Smooth muscle cell (in vitro differentiated cells): ENCODE measurements around the gene OMA1. TPM values are rescaled to one million over a fixed set of nuclear protein-coding genes. Genes with fewer than 3 reads are reported as not detected.

Experiments used
- DNase-seq: peaks from one replicate; lab custom pipeline; 2025; ENCODE audit not compliant: unreplicated experiment; lab: John Stamatoyannopoulos, UW
- H2AFZ ChIP-seq: fragments of 200-600 bp; sonication (generic); 2 replicates; pipeline ENCODE4 v1.6.0; 2016; ENCODE audit warnings: antibody characterized with exemption, low read depth, mild to moderate bottlenecking
- H3F3A ChIP-seq: fragments of 200-600 bp; sonication (generic); 2 replicates; pipeline ENCODE4 v1.6.0; 2017; ENCODE audit warnings: antibody characterized with exemption, low read depth
- H3K27ac ChIP-seq: fragments of 200-600 bp; sonication (generic); 2 replicates; pipeline ENCODE4 v1.5.1; 2016; ENCODE audit warnings: low read depth, mild to moderate bottlenecking
- H3K27me3 ChIP-seq: fragments of 200-600 bp; sonication (generic); 2 replicates; pipeline ENCODE4 v1.6.1; 2016; ENCODE audit warnings: low read depth, mild to moderate bottlenecking
- H3K36me3 ChIP-seq: fragments of 200-600 bp; sonication (generic); 2 replicates; pipeline ENCODE4 v1.5.1; 2016; ENCODE audit warnings: low read depth
- H3K4me1 ChIP-seq: fragments of 200-600 bp; sonication (generic); 2 replicates; pipeline ENCODE4 v1.5.1; 2016; ENCODE audit warnings: low read depth
- H3K4me2 ChIP-seq: fragments of 200-600 bp; sonication (generic); 2 replicates; pipeline ENCODE4 v1.6.0; 2016; ENCODE audit warnings: mild to moderate bottlenecking
- H3K4me3 ChIP-seq: fragments of 200-600 bp; sonication (generic); 2 replicates; pipeline ENCODE4 v1.5.1; 2016; ENCODE audit warnings: mild to moderate bottlenecking
- H3K79me2 ChIP-seq: fragments of 200-600 bp; sonication (generic); 2 replicates; pipeline ENCODE4 v1.6.0; 2016; ENCODE audit warnings: low read depth, mild to moderate bottlenecking
- H3K9ac ChIP-seq: fragments of 200-600 bp; sonication (generic); 2 replicates; pipeline ENCODE4 v1.6.0; 2016; ENCODE audit warnings: low read depth
- H3K9me3 ChIP-seq: fragments of 200-600 bp; sonication (generic); replicated peaks from 2 replicates; pipeline ENCODE4 v1.5.1; 2016; ENCODE audit warnings: low read depth
- H4K20me1 ChIP-seq: fragments of 200-600 bp; sonication (generic); 2 replicates; pipeline ENCODE4 v1.6.0; 2016; ENCODE audit warnings: low read depth
- CTCF ChIP-seq: fragments of 200-600 bp; sonication (generic); IDR thresholded peaks from 2 replicates; pipeline ENCODE4 v1.5.1; 2017; ENCODE audit warnings: borderline replicate concordance, mild to moderate bottlenecking, antibody characterized with exemption; ENCODE audit not compliant: insufficient read depth, poor library complexity, severe bottlenecking
- WGBS: methylation state at CpG from one replicate; pipeline ENCODE4 v1.1.7; 2016; ENCODE audit warnings: low lambda C conversion rate; 5-methylcytosine and 5-hydroxymethylcytosine counted together
- polyA plus RNA-seq: library from polyadenylated mRNA; unstranded; fragments of >200 nt; fragmentation: Nextera tagmentation; extraction: Ambion mirVana; gene quantifications from 2 replicates; pipeline ENCODE4 v1.2.1, GENCODE V29; 2016
- total RNA-seq: library from RNA; depleted of rRNA; stranded (reverse); fragments of >200 nt; gene quantifications from 2 replicates; pipeline ENCODE4 v1.2.3, GENCODE V29; 2014

OMA1 gene
- total and polyA plus RNA-seq, 2 experiments from 2014 or later: 4.4 to 12.5 TPM

GRCh38 chr1:58573138-58573537 is 26.6 kb upstream of the OMA1 start:
- WGBS: 86% methylated on average over 2 of the region's 2 CpGs
- Histone ChIP-seq H3K9ac (no peak overlapping the region), H4K20me1 (no peaks in the 10 kb centered on the region), H3K4me3 (no peak overlapping the region), H2AFZ (no peak overlapping the region), H3K79me2 (no peaks in the 10 kb centered on the region), H3K4me2 (no peak overlapping the region), H3K4me1 (no peaks in the 10 kb centered on the region), H3K36me3 (no peaks in the 10 kb centered on the region), H3K27ac (peak overlapping the region; percentile 7), H3K27me3 (peaks cover 16% of the 10 kb centered on the region), H3F3A (no peaks in the 10 kb centered on the region), H3K9me3 (no peaks in the 10 kb centered on the region)
- DNase-seq: no peak
- TF ChIP-seq CTCF: no peak

GRCh38 chr1:58572690-58573089 is 26.2 kb upstream of the OMA1 start:
- no peaks in the 10 kb centered on the region for H3K4me1 ChIP-seq
- no peak overlapping the region for H3K9ac ChIP-seq
- H3K4me2 ChIP-seq: no peak overlapping the region
- no peak overlapping the region for H2AFZ ChIP-seq
- H3K4me3 ChIP-seq: no peak overlapping the region
- H4K20me1 ChIP-seq: no peaks in the 10 kb centered on the region
- H3F3A ChIP-seq: no peaks in the 10 kb centered on the region
- TF ChIP-seq CTCF: no peak
- H3K79me2 ChIP-seq: no peaks in the 10 kb centered on the region
- 63% methylated on average over 2 of the region's 2 CpGs for WGBS
- no peaks in the 10 kb centered on the region for H3K9me3 ChIP-seq
- H3K36me3 ChIP-seq: no peaks in the 10 kb centered on the region
- H3K27me3 ChIP-seq: peaks cover 14% of the 10 kb centered on the region
- no peak for DNase-seq
- peak overlapping the region; percentile 7 for H3K27ac ChIP-seq

- Histone ChIP-seq H3K36me3 (no peaks in the 10 kb centered on the region), H3K27ac (no peak overlapping the region), H2AFZ (no peak overlapping the region), H3K9me3 (no peaks in the 10 kb centered on the region), H3K9ac (no peak overlapping the region), H3K4me2 (no peak overlapping the region), H3K4me3 (no peak overlapping the region), H3K79me2 (no peaks in the 10 kb centered on the region), H3F3A (no peaks in the 10 kb centered on the region), H3K4me1 (peaks cover 3% of the 10 kb centered on the region), H3K27me3 (peaks cover 4% of the 10 kb centered on the region), H4K20me1 (no peaks in the 10 kb centered on the region)
- DNase-seq: no peak
- TF ChIP-seq CTCF: no peak
These were observed 25.1 kb upstream of the OMA1 start for GRCh38 chr1:58571616-58572015.

GRCh38 chr1:58570817-58571216 is 24.3 kb upstream of the OMA1 start:
- peaks cover 5% of the 10 kb centered on the region for H3K4me1 ChIP-seq
- no peaks in the 10 kb centered on the region for H3K36me3 ChIP-seq
- no peaks in the 10 kb centered on the region for H3F3A ChIP-seq
- no peaks in the 10 kb centered on the region for H3K9me3 ChIP-seq
- no peak overlapping the region for H2AFZ ChIP-seq
- no peak for TF ChIP-seq CTCF
- WGBS: 68% methylated on average over 2 of the region's 2 CpGs
- H3K27ac ChIP-seq: no peak overlapping the region
- no peak overlapping the region for H3K4me2 ChIP-seq
- no peaks in the 10 kb centered on the region for H4K20me1 ChIP-seq
- no peak overlapping the region for H3K4me3 ChIP-seq
- H3K9ac ChIP-seq: no peak overlapping the region
- H3K79me2 ChIP-seq: no peaks in the 10 kb centered on the region
- H3K27me3 ChIP-seq: no peaks in the 10 kb centered on the region
- no peak for DNase-seq
